ENCODE data around the gene EFCAB12. TPM values are rescaled to one million over a fixed set of nuclear protein-coding genes. Genes with fewer than 3 reads are reported as not detected.

The EFCAB12 gene
- total RNA-seq, 1 experiment from 2014 or later, result 0.71 TPM

DNA sequence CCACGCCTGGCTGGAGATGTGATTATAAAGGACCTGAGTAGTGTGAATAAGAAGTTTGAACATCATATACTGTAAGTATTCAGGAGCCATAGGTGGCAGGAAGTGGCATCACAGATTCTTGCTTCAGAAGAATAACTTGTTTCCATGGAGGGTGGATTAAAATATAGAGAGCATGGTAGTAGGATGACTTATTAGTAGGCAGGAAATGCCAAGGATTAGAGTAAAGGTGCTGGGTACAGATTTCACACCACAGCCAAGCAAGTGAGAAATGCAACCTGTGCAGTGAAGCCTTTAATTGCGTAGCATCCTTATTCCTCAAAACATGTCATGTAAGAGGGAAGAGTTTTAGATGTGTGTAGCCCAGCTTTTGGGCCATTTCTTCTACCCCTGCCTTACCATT is 42.4 kb upstream of the EFCAB12 start:
- intact Hi-C loops (cut with micrococcal nuclease; ENCODE audit: unreplicated experiment), result no loop called here
- CTCF ChIA-PET, result no interaction called here
- Histone ChIP-seq H3K4me1 (ENCODE audit: insufficient read depth, low read length, poor library complexity, severe bottlenecking) (no peaks in the 10 kb centered on the region), H3K27ac (ENCODE audit: low read depth, low read length, poor library complexity, severe bottlenecking) (no peak overlapping the region), H3K27me3 (replicated peaks; ENCODE audit: insufficient read depth, low read depth, low read length, poor library complexity) (no peaks in the 10 kb centered on the region), H3K9me3 (ENCODE audit: low read depth, low read length, poor library complexity, severe bottlenecking) (no peaks in the 10 kb centered on the region), H3K4me3 (ENCODE audit: low read depth, low read length, poor library complexity, severe bottlenecking) (no peak overlapping the region), H3K36me3 (ENCODE audit: insufficient read depth, low read length, poor library complexity, severe bottlenecking) (peaks cover 4% of the 10 kb centered on the region)
- POLR2A ChIA-PET (ENCODE audit: low non-redundant PET), result no interaction called here
- BruUV-seq (replicated peaks), result no TSS peak
- no peak for DNase-seq (ENCODE audit: low spot score)
- TF ChIP-seq, protein P1, sequence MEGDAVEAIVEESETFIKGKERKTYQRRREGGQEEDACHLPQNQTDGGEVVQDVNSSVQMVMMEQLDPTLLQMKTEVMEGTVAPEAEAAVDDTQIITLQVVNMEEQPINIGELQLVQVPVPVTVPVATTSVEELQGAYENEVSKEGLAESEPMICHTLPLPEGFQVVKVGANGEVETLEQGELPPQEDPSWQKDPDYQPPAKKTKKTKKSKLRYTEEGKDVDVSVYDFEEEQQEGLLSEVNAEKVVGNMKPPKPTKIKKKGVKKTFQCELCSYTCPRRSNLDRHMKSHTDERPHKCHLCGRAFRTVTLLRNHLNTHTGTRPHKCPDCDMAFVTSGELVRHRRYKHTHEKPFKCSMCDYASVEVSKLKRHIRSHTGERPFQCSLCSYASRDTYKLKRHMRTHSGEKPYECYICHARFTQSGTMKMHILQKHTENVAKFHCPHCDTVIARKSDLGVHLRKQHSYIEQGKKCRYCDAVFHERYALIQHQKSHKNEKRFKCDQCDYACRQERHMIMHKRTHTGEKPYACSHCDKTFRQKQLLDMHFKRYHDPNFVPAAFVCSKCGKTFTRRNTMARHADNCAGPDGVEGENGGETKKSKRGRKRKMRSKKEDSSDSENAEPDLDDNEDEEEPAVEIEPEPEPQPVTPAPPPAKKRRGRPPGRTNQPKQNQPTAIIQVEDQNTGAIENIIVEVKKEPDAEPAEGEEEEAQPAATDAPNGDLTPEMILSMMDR (conservative IDR thresholded peaks at IDR 0.05; ENCODE audit: low read depth, low read length), result no peak
- TF ChIP-seq EZH2 (IDR thresholded peaks at IDR 0.05; ENCODE audit: borderline replicate concordance, low read depth, low read length, poor library complexity, severe bottlenecking), result no peak

DNA sequence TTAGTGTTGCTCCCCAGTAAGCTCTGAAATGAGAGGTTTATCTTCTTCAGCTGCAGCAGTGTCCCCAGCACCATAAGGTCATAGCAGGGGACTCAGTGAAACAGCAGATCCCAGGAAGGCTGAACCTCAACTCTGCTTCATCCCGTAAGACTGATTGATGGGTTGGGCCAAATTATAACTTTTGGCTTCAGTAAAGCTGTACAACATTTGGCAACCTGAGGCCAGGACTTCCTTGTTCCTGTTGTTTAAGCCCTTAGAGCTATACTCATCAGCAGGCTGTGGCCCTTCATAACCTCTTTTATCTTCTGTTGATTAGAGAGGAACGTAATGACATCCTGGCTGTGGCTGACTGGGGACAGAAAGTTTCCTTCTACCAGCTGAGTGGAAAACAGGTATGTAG is 40.6 kb upstream of the EFCAB12 start:
- no peak for DNase-seq (ENCODE audit: low spot score)
- H3K9me3 ChIP-seq (ENCODE audit: low read depth, low read length, poor library complexity, severe bottlenecking), result no peaks in the 10 kb centered on the region
- intact Hi-C loops (cut with micrococcal nuclease; ENCODE audit: unreplicated experiment), result no loop called here
- no peak overlapping the region for H3K27ac ChIP-seq (ENCODE audit: low read depth, low read length, poor library complexity, severe bottlenecking)
- H3K27me3 ChIP-seq (replicated peaks; ENCODE audit: insufficient read depth, low read depth, low read length, poor library complexity), result no peaks in the 10 kb centered on the region
- H3K4me1 ChIP-seq (ENCODE audit: insufficient read depth, low read length, poor library complexity, severe bottlenecking), result no peaks in the 10 kb centered on the region
- no TSS peak for BruUV-seq (replicated peaks)
- POLR2A ChIA-PET (ENCODE audit: low non-redundant PET), result no interaction called here
- CTCF ChIA-PET, result no interaction called here
- no peak overlapping the region for H3K4me3 ChIP-seq (ENCODE audit: low read depth, low read length, poor library complexity, severe bottlenecking)
- peaks cover 4% of the 10 kb centered on the region for H3K36me3 ChIP-seq (ENCODE audit: insufficient read depth, low read length, poor library complexity, severe bottlenecking)
- TF ChIP-seq, protein P1 (conservative IDR thresholded peaks at IDR 0.05; ENCODE audit: low read depth, low read length), result no peak
- no peak for TF ChIP-seq EZH2 (IDR thresholded peaks at IDR 0.05; ENCODE audit: borderline replicate concordance, low read depth, low read length, poor library complexity, severe bottlenecking)

DNA sequence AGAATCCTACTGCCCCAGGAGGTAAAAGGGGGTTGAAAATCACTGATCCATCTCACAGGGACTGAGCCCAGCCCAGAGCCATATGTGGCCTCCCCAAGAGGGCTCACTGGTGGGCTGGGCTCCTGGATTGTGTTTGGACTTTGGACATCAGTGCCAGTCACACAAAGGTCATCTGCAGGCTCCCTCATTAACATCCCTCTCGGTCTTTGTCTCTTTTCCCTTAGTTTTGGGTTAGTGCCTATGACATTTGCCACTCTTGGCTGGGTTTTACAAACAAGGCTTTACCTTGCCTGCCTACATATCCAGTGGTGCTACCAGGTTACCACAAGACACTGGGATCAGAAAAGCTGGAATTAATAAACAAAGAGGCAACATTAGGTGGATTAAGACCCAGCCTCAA is 39.5 kb upstream of the EFCAB12 start:
- ChIA-PET CTCF (no interaction called here), POLR2A (ENCODE audit: low non-redundant PET) (no interaction called here)
- Histone ChIP-seq H3K27ac (ENCODE audit: low read depth, low read length, poor library complexity, severe bottlenecking) (no peak overlapping the region), H3K9me3 (ENCODE audit: low read depth, low read length, poor library complexity, severe bottlenecking) (no peaks in the 10 kb centered on the region), H3K36me3 (ENCODE audit: insufficient read depth, low read length, poor library complexity, severe bottlenecking) (peaks cover 4% of the 10 kb centered on the region), H3K27me3 (replicated peaks; ENCODE audit: insufficient read depth, low read depth, low read length, poor library complexity) (no peaks in the 10 kb centered on the region), H3K4me3 (ENCODE audit: low read depth, low read length, poor library complexity, severe bottlenecking) (no peak overlapping the region), H3K4me1 (ENCODE audit: insufficient read depth, low read length, poor library complexity, severe bottlenecking) (no peaks in the 10 kb centered on the region)
- intact Hi-C loops (cut with micrococcal nuclease; ENCODE audit: unreplicated experiment), result no loop called here
- DNase-seq (ENCODE audit: low spot score), result no peak
- BruUV-seq (replicated peaks), result no TSS peak
- no peak for TF ChIP-seq EZH2 (IDR thresholded peaks at IDR 0.05; ENCODE audit: borderline replicate concordance, low read depth, low read length, poor library complexity, severe bottlenecking)
- TF ChIP-seq, protein P1 (conservative IDR thresholded peaks at IDR 0.05; ENCODE audit: low read depth, low read length), result no peak

Data from A673 (cell line).